Brain microvascular endothelial cell (primary cell): ENCODE results near the gene PRKG2.

ENCODE experiments used
- DNase-seq: peaks from one replicate; pipeline ENCODE4 v3.0.0-alpha.2; 2020
- H3K27ac ChIP-seq: fragments of 250-450 bp; sonication (Bioruptor Pico); 2 replicates; pipeline ENCODE4 v1.5.1; 2020; ENCODE audit warnings: mild to moderate bottlenecking, moderate library complexity
- H3K27me3 ChIP-seq: fragments of 250-450 bp; sonication (Bioruptor Pico); replicated peaks from 2 replicates; pipeline ENCODE4 v1.5.1; 2020; ENCODE audit warnings: mild to moderate bottlenecking
- H3K36me3 ChIP-seq: fragments of 250-450 bp; sonication (Bioruptor Pico); replicated peaks from 2 replicates; pipeline ENCODE4 v1.5.1; 2020; ENCODE audit warnings: mild to moderate bottlenecking
- H3K4me3 ChIP-seq: 2 replicates; pipeline ENCODE4 v1.5.1; 2011; ENCODE audit warnings: low read depth, mild to moderate bottlenecking, control low read depth, low read length, moderate library complexity
- in situ Hi-C: cut with HindIII; loops from 2 replicates; pipeline ENCODE4 v1.10.0; 2017; ENCODE audit warnings: low sequenced_read_pairs, low pct_ligation_motif_present
- TF ChIP-seq, protein P1 (sequence below): IDR thresholded peaks from 2 replicates; pipeline ENCODE4 v1.5.1; 2011; ENCODE audit warnings: low read depth, mild to moderate bottlenecking, moderate library complexity, low read length, control low read depth, inconsistent platforms; ENCODE audit errors: missing control alignments

Gene PRKG2

DNA sequence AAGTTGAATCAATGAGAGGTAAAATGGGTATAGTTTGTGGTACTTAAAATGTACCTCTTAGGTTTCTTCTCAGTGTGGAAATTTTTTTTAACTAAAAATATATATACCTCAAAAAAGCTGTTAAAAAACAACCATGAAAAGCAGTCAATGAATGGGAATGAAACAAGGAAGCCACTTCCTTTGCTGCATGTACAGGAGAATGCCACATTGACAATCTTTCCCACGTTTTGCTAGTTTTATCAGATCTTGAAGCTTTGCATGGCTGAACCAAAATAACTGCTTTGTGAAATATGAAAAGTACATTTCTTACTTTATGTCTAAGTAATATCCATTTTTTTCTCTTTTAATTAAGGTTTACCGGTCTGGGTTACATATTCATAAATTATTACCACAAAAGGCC lies 71.8 kb downstream of the PRKG2 start:
- Histone ChIP-seq H3K4me3 (no peak overlapping the region), H3K27me3 (no peaks in the 10 kb centered on the region), H3K27ac (no peak overlapping the region), H3K36me3 (no peaks in the 10 kb centered on the region)
- TF ChIP-seq, protein P1, sequence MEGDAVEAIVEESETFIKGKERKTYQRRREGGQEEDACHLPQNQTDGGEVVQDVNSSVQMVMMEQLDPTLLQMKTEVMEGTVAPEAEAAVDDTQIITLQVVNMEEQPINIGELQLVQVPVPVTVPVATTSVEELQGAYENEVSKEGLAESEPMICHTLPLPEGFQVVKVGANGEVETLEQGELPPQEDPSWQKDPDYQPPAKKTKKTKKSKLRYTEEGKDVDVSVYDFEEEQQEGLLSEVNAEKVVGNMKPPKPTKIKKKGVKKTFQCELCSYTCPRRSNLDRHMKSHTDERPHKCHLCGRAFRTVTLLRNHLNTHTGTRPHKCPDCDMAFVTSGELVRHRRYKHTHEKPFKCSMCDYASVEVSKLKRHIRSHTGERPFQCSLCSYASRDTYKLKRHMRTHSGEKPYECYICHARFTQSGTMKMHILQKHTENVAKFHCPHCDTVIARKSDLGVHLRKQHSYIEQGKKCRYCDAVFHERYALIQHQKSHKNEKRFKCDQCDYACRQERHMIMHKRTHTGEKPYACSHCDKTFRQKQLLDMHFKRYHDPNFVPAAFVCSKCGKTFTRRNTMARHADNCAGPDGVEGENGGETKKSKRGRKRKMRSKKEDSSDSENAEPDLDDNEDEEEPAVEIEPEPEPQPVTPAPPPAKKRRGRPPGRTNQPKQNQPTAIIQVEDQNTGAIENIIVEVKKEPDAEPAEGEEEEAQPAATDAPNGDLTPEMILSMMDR = no peak
- in situ Hi-C loops = no loop called here
- no peak for DNase-seq

DNA sequence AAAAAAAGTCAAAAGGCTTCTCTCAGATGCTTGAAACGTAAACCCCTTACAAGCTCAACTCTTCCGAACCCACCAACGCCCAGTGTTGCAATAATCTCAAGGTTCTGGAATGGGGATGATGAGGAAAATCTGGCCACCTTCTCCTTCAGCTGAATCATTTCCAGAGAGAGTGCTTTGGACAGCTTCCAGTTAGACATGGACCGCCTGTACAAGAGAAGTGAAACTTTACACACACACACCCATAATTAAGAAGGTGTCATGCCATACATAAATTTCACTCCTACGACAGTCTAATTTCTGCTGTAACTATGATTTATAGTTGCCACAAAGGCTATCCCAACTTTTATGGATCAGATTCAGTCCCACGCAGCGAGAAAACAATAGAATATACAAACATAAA lies 72.3 kb downstream of the PRKG2 start:
- in situ Hi-C loops = no loop called here
- Histone ChIP-seq H3K27ac (no peak overlapping the region), H3K36me3 (no peaks in the 10 kb centered on the region), H3K4me3 (no peak overlapping the region), H3K27me3 (no peaks in the 10 kb centered on the region)
- TF ChIP-seq, protein P1 = no peak
- no peak for DNase-seq

DNA sequence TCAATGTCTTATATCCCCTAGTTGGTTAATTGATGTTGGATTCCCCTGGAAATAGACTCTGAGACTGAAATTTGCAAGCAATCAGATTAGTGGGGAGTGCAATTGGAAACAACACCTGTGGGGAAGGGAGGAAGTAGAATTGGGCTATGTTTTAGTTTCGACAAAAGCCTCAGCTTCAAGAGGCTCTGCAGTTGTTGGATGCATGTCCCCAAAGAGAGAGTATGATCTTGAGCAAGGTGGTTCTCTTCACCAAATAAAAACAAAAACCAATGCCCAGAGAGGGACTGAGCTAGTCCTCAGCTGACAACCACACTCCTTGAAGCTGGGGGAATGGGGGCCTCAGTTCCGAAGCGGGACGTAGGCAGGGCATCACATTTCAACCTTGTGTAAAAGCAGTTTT lies 77.1 kb downstream of the PRKG2 start:
- Histone ChIP-seq H3K27me3 (no peaks in the 10 kb centered on the region), H3K4me3 (no peak overlapping the region), H3K36me3 (no peaks in the 10 kb centered on the region), H3K27ac (no peak overlapping the region)
- DNase-seq = no peak
- TF ChIP-seq, protein P1 = no peak
- in situ Hi-C loops = no loop called here

DNA sequence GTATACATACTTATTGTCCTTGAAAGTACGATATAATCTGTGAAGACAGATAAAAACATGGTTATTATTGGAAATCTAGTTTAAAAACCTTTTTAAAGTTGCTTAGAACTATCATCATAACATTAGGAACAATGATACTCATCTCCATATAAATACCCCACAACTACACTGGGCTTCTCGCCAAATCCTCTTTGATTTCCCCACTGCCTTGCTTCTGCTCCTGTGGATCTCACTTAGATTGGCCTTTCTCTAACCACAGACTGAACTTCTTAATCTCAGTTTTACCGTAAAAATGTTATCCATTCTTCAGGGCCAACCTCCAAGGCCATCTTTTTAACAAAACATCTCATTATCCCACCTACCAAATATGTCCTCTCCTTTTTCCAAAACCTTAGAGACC lies 77.6 kb downstream of the PRKG2 start:
- Histone ChIP-seq H3K27me3 (no peaks in the 10 kb centered on the region), H3K36me3 (no peaks in the 10 kb centered on the region), H3K27ac (no peak overlapping the region), H3K4me3 (no peak overlapping the region)
- TF ChIP-seq, protein P1 = no peak
- DNase-seq = no peak
- in situ Hi-C loops = no loop called here

DNA sequence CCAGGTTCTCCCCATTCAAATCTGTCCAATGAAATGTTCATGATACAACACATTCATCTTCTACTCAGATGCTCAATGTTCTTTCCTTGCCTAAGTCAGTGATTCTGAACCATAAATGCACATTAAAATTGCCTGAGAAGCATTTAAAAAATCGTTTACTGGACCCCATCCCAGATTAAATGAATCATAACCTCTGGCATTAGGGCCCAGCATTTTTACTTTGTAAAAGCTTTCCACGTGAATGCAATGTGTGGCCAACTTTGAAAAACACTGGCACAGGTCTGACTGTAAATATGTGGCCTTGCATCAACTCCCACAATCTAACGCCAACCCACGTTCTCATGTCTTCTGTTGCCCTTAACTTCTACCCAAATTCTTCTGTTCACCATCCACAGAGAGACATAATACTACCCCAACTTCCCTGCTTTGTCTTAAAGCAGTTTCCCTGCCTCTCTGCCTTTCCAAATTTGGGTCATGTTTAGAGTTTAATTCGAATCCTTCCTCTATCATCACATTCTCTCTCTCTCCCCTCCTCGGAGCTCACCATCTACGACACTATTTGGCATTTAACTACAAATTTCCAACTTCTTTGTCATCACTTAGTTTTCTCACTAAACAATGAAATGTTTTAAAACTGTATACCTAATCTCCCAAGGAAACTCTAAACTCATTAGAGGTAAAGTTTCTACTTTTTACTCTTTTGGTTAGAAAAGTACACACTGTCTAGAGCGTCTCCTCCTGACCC lies 78.7 kb downstream of the PRKG2 start:
- in situ Hi-C loops = no loop called here
- H3K27ac ChIP-seq = no peak overlapping the region
- H3K27me3 ChIP-seq = no peaks in the 10 kb centered on the region
- TF ChIP-seq, protein P1 = no peak
- no peak overlapping the region for H3K4me3 ChIP-seq
- peak; percentile 1 for DNase-seq
- no peaks in the 10 kb centered on the region for H3K36me3 ChIP-seq

DNA sequence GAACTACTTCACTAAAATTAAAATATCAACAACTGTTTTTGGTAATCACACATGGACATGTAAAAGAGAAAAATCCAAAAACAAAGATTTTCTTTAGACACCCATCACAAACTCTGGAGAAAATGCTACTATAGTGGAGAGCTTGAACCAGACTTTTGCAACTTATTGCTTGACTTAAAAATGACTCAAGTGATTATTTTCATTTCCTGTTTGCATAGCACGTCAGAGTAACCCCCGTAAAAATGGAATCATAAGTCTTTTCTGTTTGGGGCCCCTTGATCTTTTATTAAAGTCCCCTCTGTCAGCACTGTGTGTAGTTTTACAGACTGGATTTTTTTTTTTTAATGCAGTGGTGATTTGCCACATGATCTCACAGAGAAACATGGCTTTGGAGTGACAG lies 79.5 kb downstream of the PRKG2 start:
- Histone ChIP-seq H3K4me3 (no peak overlapping the region), H3K36me3 (no peaks in the 10 kb centered on the region), H3K27me3 (no peaks in the 10 kb centered on the region), H3K27ac (no peak overlapping the region)
- in situ Hi-C loops = no loop called here
- TF ChIP-seq, protein P1 = no peak
- DNase-seq = no peak
